ENCODE data around the gene PANK4. TPM values are rescaled to one million over a fixed set of nuclear protein-coding genes. Genes with fewer than 3 reads are reported as not detected.

PANK4 gene
- total and polyA plus RNA-seq, 2 of the 8 experiments (the other 6 are each of a cell fraction or from before 2014, with no cell fraction given) = 20.1 to 29.7 TPM

- no peak for TF ChIP-seq ATF2 (IDR thresholded peaks at IDR 0.05; ENCODE audit: low read length)
- no peak for TF ChIP-seq EGR1 (IDR thresholded peaks at IDR 0.05; ENCODE audit: borderline replicate concordance, low read depth, low read length)
Observed at GRCh38 chr1:2488688-2489087, 37.7 kb downstream of the PANK4 start (continued).

Data from H1 (cell line).